ENCODE results near the gene CTTNBP2NL. TPM values are rescaled to one million over a fixed set of nuclear protein-coding genes. Genes with fewer than 3 reads are reported as not detected.

Gene CTTNBP2NL
- total and polyA plus RNA-seq, 2 experiments from 2014 or later = 18.5 to 31.0 TPM

- TF ChIP-seq JUNB (IDR thresholded peaks at IDR 0.05; ENCODE audit: unreplicated experiment) (no peak), STAT1 (IDR thresholded peaks at IDR 0.05; ENCODE audit: unreplicated experiment) (no peak), ZNF114 (CRISPR knock-in tag; IDR thresholded peaks at IDR 0.05) (no peak), ETS1 (IDR thresholded peaks at IDR 0.05) (no peak)
Measured at GRCh38 chr1:112375701-112376100, 20.3 kb upstream of the CTTNBP2NL start (continued).

DNA sequence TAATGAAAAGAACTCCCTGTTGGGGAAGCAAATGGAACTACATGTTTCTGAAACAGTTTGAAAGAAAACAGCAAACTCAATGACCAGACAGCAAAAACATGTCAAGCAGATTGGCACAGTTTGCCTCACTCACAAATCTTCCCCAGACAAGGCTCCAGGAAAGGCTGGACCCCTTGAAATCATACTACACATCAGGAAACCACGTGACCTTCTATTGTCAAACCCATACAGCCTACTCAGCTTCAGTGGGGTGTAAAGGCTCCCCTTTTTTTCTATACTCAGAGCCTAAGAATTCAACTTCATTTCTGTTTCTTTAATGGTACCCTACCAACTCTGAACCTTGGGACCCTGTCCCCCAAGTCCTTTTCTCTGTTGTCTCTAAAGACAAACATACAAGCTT, 15.7 kb upstream of the CTTNBP2NL start:
- Histone ChIP-seq H3F3A (replicated peaks; ENCODE audit: low read depth) (no peaks in the 10 kb centered on the region), H3K79me2 (replicated peaks; ENCODE audit: insufficient read depth) (no peaks in the 10 kb centered on the region), H3K27me3 (ENCODE audit: insufficient read depth) (no peaks in the 10 kb centered on the region), H3K9me2 (ENCODE audit: insufficient read depth) (no peaks in the 10 kb centered on the region), H3K4me3 (no peak overlapping the region), H3K4me2 (no peak overlapping the region), H4K20me1 (replicated peaks; ENCODE audit: insufficient read depth) (no peaks in the 10 kb centered on the region), H3K4me1 (ENCODE audit: insufficient read depth) (no peaks in the 10 kb centered on the region), H2AFZ (no peak overlapping the region), H3K27ac (ENCODE audit: low read depth) (no peak overlapping the region), H3K36me3 (ENCODE audit: insufficient read depth) (no peaks in the 10 kb centered on the region)
- TF ChIP-seq EZH2phosphoT487 (IDR thresholded peaks at IDR 0.05; ENCODE audit: unreplicated experiment) = no peak
- TF ChIP-seq, protein P1, sequence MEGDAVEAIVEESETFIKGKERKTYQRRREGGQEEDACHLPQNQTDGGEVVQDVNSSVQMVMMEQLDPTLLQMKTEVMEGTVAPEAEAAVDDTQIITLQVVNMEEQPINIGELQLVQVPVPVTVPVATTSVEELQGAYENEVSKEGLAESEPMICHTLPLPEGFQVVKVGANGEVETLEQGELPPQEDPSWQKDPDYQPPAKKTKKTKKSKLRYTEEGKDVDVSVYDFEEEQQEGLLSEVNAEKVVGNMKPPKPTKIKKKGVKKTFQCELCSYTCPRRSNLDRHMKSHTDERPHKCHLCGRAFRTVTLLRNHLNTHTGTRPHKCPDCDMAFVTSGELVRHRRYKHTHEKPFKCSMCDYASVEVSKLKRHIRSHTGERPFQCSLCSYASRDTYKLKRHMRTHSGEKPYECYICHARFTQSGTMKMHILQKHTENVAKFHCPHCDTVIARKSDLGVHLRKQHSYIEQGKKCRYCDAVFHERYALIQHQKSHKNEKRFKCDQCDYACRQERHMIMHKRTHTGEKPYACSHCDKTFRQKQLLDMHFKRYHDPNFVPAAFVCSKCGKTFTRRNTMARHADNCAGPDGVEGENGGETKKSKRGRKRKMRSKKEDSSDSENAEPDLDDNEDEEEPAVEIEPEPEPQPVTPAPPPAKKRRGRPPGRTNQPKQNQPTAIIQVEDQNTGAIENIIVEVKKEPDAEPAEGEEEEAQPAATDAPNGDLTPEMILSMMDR (conservative IDR thresholded peaks at IDR 0.05; ENCODE audit: low read depth in 2 of 2) = no peak
- no peak for TF ChIP-seq STAT1 (IDR thresholded peaks at IDR 0.05; ENCODE audit: unreplicated experiment)
- TF ChIP-seq, protein P2, sequence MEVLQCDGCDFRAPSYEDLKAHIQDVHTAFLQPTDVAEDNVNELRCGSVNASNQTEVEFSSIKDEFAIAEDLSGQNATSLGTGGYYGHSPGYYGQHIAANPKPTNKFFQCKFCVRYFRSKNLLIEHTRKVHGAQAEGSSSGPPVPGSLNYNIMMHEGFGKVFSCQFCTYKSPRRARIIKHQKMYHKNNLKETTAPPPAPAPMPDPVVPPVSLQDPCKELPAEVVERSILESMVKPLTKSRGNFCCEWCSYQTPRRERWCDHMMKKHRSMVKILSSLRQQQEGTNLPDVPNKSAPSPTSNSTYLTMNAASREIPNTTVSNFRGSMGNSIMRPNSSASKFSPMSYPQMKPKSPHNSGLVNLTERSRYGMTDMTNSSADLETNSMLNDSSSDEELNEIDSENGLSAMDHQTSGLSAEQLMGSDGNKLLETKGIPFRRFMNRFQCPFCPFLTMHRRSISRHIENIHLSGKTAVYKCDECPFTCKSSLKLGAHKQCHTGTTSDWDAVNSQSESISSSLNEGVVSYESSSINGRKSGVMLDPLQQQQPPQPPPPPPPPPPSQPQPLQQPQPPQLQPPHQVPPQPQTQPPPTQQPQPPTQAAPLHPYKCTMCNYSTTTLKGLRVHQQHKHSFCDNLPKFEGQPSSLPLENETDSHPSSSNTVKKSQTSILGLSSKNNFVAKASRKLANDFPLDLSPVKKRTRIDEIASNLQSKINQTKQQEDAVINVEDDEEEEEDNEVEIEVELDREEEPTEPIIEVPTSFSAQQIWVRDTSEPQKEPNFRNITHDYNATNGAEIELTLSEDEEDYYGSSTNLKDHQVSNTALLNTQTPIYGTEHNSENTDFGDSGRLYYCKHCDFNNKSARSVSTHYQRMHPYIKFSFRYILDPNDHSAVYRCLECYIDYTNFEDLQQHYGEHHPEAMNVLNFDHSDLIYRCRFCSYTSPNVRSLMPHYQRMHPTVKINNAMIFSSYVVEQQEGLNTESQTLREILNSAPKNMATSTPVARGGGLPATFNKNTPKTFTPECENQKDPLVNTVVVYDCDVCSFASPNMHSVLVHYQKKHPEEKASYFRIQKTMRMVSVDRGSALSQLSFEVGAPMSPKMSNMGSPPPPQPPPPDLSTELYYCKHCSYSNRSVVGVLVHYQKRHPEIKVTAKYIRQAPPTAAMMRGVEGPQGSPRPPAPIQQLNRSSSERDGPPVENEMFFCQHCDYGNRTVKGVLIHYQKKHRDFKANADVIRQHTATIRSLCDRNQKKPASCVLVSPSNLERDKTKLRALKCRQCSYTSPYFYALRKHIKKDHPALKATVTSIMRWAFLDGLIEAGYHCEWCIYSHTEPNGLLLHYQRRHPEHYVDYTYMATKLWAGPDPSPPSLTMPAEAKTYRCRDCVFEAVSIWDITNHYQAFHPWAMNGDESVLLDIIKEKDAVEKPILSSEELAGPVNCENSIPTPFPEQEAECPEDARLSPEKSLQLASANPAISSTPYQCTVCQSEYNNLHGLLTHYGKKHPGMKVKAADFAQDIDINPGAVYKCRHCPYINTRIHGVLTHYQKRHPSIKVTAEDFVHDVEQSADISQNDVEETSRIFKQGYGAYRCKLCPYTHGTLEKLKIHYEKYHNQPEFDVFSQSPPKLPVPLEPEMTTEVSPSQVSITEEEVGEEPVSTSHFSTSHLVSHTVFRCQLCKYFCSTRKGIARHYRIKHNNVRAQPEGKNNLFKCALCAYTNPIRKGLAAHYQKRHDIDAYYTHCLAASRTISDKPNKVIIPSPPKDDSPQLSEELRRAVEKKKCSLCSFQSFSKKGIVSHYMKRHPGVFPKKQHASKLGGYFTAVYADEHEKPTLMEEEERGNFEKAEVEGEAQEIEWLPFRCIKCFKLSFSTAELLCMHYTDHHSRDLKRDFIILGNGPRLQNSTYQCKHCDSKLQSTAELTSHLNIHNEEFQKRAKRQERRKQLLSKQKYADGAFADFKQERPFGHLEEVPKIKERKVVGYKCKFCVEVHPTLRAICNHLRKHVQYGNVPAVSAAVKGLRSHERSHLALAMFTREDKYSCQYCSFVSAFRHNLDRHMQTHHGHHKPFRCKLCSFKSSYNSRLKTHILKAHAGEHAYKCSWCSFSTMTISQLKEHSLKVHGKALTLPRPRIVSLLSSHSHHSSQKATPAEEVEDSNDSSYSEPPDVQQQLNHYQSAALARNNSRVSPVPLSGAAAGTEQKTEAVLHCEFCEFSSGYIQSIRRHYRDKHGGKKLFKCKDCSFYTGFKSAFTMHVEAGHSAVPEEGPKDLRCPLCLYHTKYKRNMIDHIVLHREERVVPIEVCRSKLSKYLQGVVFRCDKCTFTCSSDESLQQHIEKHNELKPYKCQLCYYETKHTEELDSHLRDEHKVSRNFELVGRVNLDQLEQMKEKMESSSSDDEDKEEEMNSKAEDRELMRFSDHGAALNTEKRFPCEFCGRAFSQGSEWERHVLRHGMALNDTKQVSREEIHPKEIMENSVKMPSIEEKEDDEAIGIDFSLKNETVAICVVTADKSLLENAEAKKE (CRISPR knock-in tag; IDR thresholded peaks at IDR 0.05) = no peak
- no peak for TF ChIP-seq EZH2 (IDR thresholded peaks at IDR 0.05; ENCODE audit: low read depth, unreplicated experiment)
- Mint-ChIP-seq H3K4me1 (no peaks in the 10 kb centered on the region), H3K27me3 (ENCODE audit: insufficient read depth, low read depth, poor library complexity) (no peaks in the 10 kb centered on the region), H3K9me3 (no peaks in the 10 kb centered on the region), H3K4me3 (no peak overlapping the region), H3K36me3 (ENCODE audit: low read depth) (no peaks in the 10 kb centered on the region), H3K27ac (no peak overlapping the region)
- no peak for ATAC-seq
- DNase-seq (ENCODE audit: low spot score) = no peak
